CD4-positive, alpha-beta T cell treated with Interleukin-6 at 100 ng/mL for 8 hours (primary cell): Measurements from ENCODE around the gene ASH1L.

Experiments
- DNase-seq: peaks from one replicate; pipeline ENCODE4 v3.0.0-alpha.2; 2020; ENCODE audit warnings: mixed read lengths, low spot score

Gene ASH1L

DNA sequence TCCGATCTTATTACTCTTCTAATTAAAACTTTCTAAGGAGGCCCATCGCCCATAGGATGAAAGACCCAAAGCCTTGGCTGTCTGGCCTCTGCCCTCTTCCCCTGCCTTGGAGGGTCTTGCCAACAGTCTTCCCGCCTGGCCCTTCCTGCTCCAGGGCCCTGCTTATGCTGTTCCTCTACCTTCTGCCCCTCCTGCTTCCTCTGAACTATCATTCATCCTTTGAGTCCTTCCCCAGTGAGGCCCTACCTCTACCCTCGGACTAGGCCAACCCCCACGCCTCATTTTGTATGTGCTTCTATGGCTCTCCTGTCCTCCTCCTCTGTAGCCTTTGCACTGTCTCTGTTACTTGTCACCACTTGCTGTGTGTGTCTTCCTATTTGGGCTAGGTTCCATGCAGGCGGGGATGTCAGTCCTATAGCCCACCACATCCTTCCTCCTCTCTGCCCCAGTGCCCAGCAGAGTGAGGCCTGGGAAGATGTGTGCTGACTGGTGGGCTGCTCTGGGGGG lies 236.5 kb downstream of the ASH1L start:
- no peak for DNase-seq

DNA sequence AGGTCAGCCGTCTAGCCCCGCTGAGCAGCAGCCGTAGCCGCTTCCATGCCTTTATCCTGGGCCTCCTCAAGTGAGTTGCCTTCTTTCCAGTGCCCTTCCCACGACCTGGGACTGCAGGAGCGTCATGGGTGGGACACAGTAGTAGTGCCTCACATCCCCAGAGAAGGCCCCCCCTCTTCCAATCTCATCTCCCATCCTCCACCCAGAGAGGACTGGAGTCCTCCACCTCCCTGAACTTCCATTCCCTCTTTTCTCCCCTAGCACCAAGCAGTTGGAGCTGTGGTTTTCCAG lies 237.1 kb downstream of the ASH1L start:
- DNase-seq = no peak

DNA sequence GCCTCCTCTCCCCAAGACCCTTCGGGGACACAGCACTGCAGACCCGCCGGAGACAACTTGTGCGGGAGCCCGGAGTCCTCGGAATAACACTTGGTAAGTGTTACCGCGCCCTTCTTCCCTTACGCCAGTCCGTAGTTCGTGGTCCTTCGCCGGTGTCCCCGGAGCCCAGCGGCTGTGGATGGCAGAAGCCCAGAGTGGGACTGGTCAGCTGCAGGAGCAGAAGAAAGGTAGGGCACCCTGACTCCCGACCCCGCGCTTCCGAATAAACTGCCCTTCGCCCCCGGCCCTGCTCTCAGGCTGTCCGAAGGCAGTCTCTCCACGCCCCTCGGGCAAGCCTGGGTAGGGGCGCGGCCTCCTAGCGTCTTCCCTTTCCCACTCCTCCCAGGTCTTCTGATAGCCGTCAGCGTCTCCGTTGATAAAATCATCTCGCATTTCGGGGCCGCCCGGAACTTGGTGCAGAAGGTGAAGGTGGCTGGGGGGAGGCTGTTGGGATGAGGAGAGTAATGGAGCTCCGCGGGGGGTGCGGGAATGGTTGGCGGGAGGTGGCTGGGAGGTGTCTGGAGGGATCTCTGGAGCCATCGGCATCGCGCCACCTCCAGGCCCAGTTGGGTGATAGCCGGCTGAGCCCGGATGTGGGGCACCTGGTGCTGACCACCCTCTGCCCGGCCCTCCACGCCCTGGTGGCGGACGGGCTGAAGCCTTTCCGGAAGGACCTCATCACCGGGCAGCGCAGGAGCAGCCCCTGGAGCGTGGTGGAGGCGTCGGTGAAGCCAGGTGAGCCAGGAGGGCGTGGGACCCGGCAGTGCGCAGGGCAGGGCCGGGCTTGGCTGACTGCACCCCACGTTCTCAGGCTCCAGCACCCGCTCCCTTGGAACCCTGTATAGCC lies 237.6 kb downstream of the ASH1L start:
- no peak for DNase-seq

DNA sequence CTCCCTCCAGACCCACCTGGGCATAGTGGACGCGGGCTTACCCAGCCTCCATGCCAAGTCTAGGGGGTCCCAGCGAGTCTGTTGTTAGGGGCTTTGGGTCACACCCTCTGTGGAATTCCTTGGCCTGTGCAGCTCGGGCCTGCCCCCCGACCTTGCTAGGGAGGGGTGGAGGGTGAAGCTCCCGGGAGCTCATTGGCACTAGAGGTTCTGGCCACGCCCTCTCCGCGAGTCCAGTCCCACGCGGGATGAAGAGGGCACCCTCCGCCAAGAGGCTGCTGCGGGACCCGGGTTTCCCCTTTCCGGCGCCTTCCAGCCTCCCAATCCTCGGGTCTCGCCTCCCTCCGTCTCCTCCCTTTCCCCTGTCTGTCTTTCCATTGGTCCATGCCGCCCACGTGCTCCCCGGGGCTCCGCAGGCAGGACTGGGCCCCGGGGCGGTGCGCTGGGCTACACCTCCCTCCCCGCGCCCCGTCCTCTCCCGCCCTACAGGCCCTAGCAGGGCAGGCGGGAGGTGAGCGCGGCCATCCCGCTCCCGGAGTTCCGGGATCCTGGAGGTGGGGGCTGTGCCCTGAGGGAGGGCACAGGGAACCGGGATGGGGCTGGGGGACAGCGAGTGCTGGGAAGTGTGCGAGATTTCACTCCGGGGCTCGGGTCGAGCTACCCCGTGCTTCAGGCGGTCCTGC lies 238.4 kb downstream of the ASH1L start:
- DNase-seq = peak; percentile 84

DNA sequence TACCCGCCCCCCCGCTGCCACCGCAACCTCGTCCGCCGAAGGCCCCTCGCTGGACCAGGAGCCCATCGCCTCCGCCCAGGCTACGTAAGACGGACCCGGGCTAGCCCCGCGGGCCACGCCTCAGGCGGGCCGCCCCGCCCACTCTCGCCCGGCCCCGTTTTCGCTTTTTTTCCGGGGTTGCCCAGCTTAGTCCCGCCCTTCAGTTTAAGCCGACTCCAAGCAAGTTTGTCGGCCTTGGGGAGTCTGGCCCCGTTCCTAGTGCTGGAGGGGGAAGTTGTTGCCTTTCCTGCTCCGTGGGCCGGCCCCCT lies 238.9 kb downstream of the ASH1L start:
- DNase-seq = peak; percentile 76

DNA sequence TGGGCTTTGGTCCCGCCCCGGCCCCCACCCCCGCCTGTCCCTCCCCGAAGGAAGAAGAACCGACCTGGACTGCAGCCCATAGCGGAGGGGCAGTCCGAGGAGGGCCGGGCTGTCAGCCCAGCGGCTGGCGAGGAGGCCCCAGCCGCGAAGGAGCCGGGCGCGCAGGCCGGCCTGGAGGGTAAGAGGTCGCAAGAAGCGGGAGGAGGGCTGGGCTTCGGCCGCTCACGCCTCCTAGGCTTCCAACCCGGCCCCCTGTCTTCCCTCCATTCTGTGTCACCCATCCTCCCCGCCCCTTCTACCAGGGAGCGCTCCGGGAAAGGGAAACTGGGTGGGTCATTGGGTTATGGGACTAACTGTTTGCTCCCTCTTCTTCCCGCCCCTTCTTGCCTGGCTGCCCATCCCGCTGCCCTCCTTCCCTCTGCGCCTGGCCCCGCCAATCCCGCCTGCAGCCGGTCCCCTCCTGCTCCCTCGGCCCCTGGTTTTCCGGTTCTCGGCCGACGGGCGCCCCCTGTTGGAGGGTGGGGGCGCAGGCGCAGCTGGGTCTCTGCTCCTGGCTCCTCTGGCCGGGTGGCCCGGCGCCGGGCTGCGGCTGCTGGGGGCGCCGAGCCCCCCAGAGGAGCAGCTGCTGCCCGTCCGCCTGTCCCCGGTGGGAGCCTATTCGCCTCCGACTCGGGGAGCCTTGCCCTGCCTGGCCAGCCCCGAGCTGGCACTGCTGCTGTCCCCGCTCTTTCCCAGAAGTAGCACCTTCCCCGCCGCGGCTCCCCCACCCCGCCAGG lies 239.5 kb downstream of the ASH1L start:
- DNase-seq = peak; percentile 74

DNA sequence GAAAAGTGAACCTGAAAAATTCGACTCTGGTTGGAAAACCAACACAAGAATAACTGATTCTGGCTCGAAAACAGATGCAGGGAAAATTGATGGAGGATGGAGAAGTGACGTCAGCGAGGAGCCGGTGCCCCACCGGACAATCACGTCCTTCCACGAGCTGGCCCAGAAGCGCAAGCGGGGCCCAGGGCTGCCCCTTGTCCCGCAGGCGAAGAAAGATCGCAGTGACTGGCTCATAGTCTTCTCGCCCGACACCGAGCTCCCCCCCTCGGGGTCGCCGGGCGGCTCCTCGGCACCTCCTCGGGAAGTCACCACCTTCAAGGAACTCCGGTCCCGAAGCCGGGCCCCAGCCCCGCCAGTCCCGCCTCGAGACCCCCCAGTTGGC lies 240.0 kb downstream of the ASH1L start:
- DNase-seq = no peak

DNA sequence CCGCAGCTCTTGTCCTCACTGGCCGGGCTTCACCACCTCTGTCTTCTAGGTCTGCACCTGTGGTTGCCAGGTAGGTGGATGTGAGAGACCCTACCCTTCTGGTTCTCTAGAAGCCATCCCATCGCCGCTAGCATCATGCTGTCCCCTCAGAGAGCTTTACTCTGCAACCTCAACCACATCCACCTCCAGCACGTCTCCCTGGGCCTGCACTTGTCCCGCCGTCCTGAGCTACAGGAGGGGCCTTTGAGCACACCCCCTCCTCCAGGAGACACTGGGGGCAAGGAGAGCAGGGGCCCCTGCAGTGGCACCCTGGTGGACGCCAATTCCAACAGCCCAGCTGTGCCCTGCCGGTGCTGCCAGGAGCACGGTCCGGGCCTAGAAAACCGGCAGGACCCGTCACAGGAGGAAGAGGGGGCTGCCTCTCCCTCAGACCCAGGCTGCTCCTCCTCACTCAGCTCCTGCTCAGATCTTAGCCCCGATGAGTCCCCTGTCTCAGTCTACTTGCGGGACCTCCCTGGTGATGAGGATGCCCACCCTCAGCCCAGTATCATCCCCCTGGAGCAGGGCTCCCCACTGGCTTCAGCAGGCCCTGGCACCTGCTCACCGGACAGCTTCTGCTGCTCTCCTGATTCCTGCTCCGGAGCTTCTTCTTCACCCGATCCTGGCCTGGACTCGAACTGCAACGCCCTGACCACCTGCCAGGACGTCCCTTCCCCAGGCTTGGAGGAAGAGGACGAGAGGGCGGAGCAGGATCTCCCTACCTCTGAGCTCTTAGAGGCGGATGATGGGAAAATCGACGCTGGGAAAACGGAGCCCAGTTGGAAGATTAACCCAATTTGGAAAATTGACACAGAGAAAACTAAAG lies 240.7 kb downstream of the ASH1L start:
- no peak for DNase-seq

DNA sequence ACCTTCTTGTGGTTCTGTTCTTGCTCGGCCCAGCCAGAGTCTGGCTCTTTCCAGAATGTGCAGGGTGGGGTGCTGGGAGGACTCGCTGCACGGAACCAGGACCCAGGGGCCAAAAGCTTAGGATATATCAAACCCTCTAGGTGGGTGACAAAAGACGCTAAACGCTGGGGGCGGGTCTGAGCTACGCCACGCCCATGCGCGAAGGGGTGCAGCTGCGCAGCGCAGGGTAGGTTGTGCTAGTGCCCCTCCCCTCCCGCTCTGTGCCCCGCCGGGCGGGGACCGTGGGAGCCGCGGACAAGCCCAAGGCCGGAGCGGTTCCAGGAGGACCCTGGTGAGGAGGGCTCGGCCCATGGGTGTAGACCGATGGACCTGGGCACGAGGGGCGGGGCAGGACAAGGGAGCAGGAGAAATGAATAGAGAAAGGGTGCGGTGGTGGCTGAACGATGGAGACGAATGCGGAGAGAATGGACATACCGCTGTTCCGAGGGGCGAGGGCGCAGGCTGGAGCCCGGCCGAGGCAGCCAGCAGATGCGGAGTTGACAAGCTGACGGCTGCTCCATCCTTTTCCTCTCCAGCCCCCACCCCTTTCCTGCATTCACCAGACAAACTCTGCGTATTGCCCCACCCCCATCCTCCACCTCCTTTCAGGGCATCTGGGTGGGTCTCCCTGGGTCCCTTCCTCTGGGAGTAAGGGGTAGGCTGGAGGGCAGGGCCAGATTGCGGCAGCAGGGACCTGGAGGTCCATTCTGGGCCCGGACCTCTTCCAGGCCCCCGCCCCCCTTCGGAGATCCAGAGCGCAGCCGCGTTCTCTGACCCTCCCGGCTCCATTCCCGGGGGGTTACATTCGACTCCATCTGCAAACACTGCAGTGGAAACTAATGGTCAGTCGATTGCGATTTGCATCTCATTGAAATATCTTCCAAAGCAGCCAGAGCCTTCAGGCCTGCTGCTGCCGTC lies 241.7 kb downstream of the ASH1L start, which contains the start of gene RUSC1:
Gene RUSC1, plus strand, starts transcription at position 234 of the 957 bp plus-strand sequence. CDS start 880 bp downstream, outside the sequence.
- DNase-seq = peak; percentile 65

DNA sequence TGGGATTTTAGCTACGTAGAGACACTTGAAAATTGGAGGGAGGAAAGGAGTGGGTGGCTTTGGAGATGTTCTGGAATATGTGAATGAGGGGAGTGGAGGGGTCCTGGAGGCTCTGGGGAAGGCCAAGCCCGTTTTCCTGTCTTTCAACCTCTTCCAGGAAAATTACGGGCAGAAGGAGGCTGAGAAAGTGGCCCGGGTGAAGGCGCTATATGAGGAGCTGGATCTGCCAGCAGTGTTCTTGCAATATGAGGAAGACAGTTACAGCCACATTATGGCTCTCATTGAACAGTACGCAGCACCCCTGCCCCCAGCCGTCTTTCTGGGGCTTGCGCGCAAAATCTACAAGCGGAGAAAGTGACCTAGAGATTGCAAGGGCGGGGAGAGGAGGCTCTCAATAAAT lies 242.4 kb downstream of the ASH1L start:
- DNase-seq = no peak

DNA sequence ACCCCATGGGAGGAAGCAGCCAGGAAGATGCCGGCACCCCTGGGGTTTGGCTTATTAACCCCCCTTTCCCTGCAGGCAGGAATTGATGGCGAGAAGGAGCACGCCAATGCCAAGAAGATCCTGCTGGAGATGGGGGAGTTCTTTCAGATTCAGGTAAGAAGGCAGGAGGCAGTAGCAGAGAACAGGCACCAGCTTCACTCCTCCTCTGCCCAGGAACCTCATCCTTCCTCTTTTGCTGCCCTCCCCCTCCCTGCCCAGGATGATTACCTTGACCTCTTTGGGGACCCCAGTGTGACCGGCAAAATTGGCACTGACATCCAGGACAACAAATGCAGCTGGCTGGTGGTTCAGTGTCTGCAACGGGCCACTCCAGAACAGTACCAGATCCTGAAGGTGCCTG lies 243.1 kb downstream of the ASH1L start:
- no peak for DNase-seq

DNA sequence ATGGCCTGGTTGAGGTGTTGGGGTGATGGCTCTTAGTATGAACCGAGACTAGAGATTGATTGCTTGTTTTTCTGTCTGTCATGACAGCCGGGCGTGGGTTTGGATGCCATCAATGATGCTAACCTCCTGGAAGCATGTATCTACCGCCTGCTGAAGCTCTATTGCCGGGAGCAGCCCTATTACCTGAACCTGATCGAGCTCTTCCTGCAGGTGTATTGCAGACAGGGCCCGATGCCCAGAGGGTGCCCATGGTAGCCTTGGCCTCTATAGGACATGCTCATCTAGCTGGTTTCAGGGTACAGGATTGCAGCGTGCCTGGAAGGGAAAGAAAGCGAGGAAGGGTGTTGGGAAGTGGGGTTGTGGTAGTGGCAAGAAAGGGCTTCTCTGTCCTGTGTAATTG lies 244.5 kb downstream of the ASH1L start:
- DNase-seq = no peak

DNA sequence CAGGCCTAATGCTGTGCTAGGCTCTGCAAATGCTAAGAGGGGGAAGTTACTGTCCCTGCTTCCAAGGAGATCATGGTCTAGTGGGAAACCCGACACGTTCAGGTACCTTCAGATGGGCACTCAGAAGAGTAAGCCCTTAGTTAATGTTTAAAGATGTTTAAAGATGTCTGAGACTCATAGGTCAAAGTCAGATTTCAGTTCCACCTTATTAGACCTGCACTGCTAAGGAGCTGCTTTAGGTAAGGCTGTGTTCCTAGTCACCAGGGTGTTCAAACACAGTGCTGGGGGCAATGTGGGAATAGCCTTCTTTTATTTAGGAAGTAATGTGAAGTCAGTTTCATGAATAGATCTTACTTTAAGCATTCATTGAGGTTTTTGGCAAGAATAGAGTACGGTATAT lies 245.7 kb downstream of the ASH1L start:
- no peak for DNase-seq

DNA sequence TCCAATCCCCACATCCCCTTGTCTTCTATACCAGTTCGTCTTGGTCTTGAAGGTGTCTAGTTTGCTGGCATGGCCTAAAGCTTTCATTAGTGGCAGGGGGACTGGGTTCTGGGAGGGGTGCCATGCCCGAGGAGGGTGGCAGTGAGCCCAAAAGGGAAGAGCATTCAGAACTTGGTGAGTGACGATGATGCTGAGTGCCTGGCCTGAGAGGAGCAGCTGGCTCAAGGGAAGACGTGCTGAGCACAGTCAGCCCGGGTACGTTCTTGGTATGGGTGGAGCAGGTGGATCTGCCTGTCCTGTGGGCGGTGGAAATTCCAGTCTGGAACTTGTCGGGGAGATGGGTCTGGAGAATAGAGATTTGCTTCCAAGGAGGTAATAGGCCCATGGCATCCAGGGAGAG lies 249.3 kb downstream of the ASH1L start:
- DNase-seq = no peak

DNA sequence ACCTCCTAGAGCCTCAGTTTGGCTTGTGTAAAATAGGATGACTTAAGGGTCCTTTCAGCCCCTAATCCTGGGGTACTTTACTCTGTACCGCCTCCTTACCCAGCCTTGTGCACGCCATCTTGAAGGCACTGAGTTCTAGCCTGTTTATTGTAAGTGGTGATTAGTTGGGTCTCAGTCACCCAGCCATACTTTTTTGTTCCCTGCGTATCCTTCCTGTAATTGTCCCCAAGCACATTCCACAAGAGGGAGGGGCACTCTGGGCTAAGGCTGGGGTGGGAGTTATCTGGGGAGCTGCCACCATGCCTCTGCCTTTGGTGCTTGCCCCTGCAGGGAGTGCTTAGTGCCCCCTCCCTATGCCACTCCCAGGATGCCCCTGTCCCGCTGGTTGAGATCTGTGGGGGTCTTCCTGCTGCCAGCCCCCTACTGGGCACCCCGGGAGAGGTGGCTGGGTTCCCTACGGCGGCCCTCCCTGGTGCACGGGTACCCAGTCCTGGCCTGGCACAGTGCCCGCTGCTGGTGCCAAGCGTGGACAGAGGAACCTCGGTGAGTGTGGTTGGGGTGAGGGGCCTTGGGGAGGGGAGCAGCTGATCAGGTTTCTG lies 253.1 kb downstream of the ASH1L start:
- no peak for DNase-seq

DNA sequence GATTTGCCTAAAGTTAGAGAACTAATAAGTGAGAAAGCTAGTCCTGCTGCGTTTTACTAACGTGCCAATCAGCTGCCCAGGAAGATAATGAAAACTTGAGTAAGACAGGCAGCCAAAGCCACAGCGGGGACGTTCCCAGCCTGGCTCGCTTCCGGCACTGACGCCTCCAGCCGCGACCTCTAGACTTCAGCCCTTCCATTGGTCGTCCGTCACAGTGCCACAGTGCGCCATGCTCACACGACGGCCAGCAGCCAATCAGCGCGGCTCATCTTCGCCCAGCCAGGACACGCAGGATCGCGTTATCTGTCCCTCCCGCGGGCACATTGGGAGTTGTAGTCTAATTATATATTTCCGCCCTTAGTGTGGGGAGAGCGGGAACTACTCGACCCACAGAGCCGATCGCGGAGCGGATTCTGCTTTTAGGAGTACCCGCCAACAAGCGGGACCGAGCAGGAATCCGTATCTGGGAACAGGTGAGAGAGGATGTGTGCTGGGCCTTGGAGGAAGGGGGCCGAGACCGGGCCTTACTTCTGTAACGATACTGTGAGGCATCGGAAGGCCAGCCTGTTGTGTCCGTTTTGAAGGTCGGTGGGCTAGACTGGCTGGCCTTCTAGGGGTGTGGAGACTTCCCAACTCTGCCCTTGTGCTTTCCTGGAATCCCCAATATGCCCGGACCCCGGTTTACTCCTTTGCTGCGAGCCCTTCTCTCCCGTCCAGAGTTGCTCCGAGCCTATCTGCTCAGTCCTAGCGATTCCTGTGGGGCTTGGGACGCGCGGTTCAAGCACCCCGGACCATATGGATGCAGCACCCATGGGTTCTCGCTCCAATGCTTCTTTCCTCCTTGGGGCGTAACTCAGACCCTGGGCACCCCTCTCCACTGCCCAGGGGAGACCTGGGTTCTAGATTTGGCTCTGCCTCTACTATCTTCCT lies 253.8 kb downstream of the ASH1L start, which contains the start of gene FDPS:
Gene FDPS, plus strand, starts transcription at position 374 of the 930 bp plus-strand sequence. CDS start 924 bp downstream, outside the sequence.
- peak; percentile 98 for DNase-seq

DNA sequence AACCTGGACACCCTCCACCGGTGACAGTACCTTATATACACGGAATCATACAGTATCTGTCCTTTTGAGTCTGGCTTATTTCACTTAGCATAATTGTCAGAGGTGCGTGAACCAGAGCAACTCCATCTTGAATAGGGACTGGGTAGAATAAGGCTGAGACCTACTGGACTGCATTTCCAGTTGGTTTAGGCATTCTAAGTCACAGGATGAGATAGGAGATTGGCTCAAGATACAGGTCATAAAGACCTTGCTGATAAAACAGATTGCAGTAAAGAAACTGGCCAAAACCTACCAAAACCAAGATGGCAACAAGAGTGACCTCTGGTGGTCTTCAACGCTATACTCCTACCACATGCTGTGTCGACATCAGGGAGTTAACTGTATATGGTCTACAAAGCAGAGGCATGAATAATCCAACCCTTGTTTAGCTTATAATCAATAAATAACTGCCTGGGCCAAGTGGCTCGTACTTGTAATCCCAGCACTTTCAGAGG lies 255.3 kb downstream of the ASH1L start:
- DNase-seq = no peak

DNA sequence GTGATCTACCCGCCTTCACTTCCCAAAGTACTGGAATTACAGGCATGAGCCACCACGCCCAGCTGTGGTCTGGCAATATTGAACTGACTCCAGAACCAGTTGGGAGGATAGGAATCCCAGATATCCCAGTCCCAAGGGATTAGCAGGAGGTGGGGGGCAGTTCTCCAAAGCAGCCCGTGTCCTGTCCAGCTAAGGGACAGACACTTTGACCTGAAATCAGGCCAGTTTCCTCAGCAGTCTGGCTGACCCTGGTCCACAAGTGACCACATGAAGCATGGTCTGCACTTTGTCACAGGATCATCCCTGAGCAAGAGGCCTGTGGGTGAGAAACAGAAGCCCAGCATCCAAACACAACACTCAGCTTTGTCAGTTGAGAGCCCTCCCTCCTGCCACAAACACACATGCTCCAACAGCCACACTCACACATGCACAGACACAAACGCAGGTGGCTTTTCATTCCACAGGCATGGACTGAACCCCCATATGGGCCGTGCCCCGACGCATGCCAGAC lies 256.7 kb downstream of the ASH1L start:
- DNase-seq = no peak
